Kidney (tissue), 14 donors: Measurements from ENCODE around the gene LDLRAD4. TPM values are rescaled to one million over a fixed set of nuclear protein-coding genes. Genes with fewer than 3 reads are reported as not detected.

Experiments
- DNase-seq, 5 donors: peaks; one replicate each; pipeline ENCODE4 v3.0.0-alpha.2; 2013 to 2020
- FAIRE-seq: peaks from 2 replicates; lab custom pipeline; 2012; peaks lifted over from hg19 to GRCh38; lab: Jason Lieb, UNC
- H3K27ac ChIP-seq, 2 donors: one replicate each; pipeline ENCODE4 v1.7.0; 2013; ENCODE audit warnings: low read depth in 2 of 2, low read length in 2 of 2, inconsistent platforms in 1 of 2
- H3K27me3 ChIP-seq: one replicate; pipeline ENCODE4 v1.7.1; 2013; ENCODE audit warnings: low read length, inconsistent platforms; ENCODE audit not compliant: control insufficient read depth, insufficient read depth
- H3K36me3 ChIP-seq, 3 donors: one replicate each; pipeline versions ENCODE4 v1.7.0 to v1.7.1; 2013; ENCODE audit warnings: low read length in 3 of 3, control low read depth in 1 of 3, inconsistent platforms in 1 of 3; ENCODE audit not compliant: insufficient read depth in 3 of 3, control insufficient read depth in 2 of 3
- H3K4me1 ChIP-seq, 3 donors: one replicate each; pipeline versions ENCODE4 v1.7.0 to v1.7.1; 2013; ENCODE audit warnings: low read length in 3 of 3, inconsistent platforms in 1 of 3, low read depth in 1 of 3; ENCODE audit not compliant: control insufficient read depth in 2 of 3, insufficient read depth in 2 of 3
- H3K4me3 ChIP-seq, 3 donors: one replicate each; pipeline versions ENCODE4 v1.7.0 to v1.8.1; 2013; ENCODE audit warnings: low read length in 3 of 3, control low read depth in 1 of 3, inconsistent platforms in 1 of 3
- H3K9ac ChIP-seq, 3 donors: one replicate each; pipeline versions ENCODE4 v1.7.0 to v1.7.1; 2013; ENCODE audit warnings: low read length in 3 of 3, control low read depth in 1 of 3, inconsistent platforms in 1 of 3
- H3K9me3 ChIP-seq, 3 donors: one replicate each; pipeline versions ENCODE4 v1.7.0 to v1.7.1; 2013; ENCODE audit warnings: low read length in 3 of 3, control low read depth in 1 of 3, inconsistent platforms in 1 of 3; ENCODE audit not compliant: control insufficient read depth in 2 of 3, insufficient read depth in 1 of 3
- intact Hi-C: fragments of 100-400 bp; cut with DNase I; formaldehyde crosslinking; loops from one replicate; pipeline ENCODE4 v1.11.1; 2022
- polyA plus RNA-seq: library from polyadenylated mRNA; stranded (reverse); fragments of 350-450 nt; fragmentation: Illumina TruSeq; extraction: RNeasy Lipid Tissue Mini Kit (QIAGEN cat#74804); gene quantifications from one replicate; pipeline ENCODE4 v1.2.3, GENCODE V29; 2014; ENCODE audit warnings: low read depth, low replicate concordance; ENCODE audit not compliant: insufficient read depth
- total RNA-seq: library from RNA; stranded (reverse); fragmentation: NEBNext Ultra II Directional; extraction: Animal tissue kit (Norgen Biotek cat#: 25700); gene quantifications from one replicate; pipeline ENCODE4 v1.2.1, GENCODE V29; 2021
- TF ChIP-seq, protein P1 (sequence below): IDR thresholded peaks from 3 replicates; pipeline ENCODE4 v1.5.1; 2012; ENCODE audit warnings: mild to moderate bottlenecking, moderate library complexity, borderline replicate concordance; ENCODE audit not compliant: insufficient read depth; ENCODE audit errors: extremely low read depth
- donor health status: control.
- donor health status: control.
- donor health status: control.
- donor health status: control.
- donor health status: control.
- donor health status: DM: yes; HTN: yes; CAD: no.
- donor health status: Normal renal cell carcinoma (clear cell type).

Gene LDLRAD4
- total and polyA plus RNA-seq, 2 donors from 2014 or later: 2.3 to 42.3 TPM

DNA sequence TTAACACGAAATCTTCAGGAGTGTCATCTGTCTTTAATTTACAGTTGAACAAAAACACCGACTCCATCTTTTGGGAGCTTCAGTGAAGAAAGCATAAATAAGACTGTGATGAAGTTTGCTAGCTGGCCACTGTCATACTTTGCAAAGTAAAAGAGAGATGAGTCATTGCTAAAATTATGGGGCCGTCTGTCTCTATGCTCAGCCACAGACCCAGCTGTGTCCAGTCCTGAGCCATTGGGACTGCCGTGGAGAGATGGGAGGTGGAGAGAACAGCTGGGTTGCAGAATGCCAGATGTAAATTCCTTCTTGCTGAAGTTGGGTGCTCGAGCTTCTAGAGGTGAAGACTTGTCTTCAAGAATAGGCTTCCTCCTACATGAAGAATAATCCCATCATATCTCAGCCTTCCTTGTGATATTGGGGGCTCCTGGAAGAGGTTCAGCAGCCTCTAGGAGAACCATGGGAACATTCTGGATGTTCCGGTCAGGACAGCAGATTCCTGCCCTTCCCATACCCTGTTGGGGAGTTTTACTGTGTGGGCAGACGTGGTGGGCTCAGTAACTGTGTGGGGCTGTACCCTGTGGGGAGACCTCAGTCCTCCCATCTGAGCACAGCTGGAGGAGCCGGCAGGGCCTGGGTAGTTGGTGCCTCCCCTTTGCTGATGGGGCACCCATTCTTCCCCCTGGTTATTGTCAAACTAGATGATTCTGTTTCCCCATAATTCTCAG is 71.1 kb downstream of the LDLRAD4 start:
- Histone ChIP-seq H3K4me3 (no peak overlapping the region), H3K9ac (no peak overlapping the region), H3K27me3 (no peaks in the 10 kb centered on the region), H3K9me3 (no peaks in the 10 kb centered on the region), H3K36me3 (no peaks in the 10 kb centered on the region), H3K4me1 (no peaks in the 10 kb centered on the region), H3K27ac (no peak overlapping the region)
- DNase-seq (peak in 1 of 5 donors; percentile 55), FAIRE-seq (no peak)
- TF ChIP-seq, protein P1, sequence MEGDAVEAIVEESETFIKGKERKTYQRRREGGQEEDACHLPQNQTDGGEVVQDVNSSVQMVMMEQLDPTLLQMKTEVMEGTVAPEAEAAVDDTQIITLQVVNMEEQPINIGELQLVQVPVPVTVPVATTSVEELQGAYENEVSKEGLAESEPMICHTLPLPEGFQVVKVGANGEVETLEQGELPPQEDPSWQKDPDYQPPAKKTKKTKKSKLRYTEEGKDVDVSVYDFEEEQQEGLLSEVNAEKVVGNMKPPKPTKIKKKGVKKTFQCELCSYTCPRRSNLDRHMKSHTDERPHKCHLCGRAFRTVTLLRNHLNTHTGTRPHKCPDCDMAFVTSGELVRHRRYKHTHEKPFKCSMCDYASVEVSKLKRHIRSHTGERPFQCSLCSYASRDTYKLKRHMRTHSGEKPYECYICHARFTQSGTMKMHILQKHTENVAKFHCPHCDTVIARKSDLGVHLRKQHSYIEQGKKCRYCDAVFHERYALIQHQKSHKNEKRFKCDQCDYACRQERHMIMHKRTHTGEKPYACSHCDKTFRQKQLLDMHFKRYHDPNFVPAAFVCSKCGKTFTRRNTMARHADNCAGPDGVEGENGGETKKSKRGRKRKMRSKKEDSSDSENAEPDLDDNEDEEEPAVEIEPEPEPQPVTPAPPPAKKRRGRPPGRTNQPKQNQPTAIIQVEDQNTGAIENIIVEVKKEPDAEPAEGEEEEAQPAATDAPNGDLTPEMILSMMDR: no peak
- intact Hi-C loops: no loop called here

DNA sequence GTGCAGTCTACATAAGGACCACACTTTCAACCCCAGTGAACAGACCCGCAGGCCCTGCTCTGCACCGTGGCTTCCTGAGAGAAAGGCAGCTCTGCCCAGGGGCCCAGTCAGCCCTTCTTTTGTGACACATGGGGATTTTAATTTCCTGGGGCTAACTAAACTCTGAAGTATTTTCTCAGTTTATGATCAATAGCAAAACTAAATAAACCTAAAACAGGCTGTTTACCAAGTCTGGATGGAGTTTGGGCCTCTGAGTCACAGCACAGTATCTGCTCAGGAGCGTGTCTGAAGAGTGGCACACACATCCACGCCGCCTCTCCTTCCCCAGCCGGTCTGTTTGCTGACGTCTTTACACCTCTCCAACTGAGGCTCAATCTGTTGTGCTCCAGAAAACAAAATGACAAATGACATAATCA is 72.3 kb downstream of the LDLRAD4 start:
- no peak overlapping the region for H3K27ac ChIP-seq
- DNase-seq (no peak), FAIRE-seq (no peak)

DNA sequence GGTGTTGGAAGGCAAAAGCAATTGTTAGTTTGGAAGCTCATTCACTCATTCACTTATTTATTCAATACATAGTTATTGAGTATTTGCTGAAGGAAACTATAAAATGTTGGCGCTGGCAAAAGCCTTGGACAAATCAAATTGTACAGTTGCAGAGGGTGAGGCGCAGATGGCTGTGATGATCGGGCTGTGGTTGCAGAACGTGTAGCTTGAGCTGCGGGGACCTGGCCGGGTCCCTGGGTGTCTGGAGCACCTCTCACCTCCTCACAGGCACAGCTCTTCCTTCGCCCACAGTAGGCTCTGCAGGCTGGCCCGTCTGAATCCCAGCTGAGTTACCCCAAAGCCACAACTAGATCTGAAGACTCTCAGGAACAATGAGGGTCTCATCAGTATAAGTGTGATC is 72.7 kb downstream of the LDLRAD4 start:
- Histone ChIP-seq H3K4me1 (no peaks in the 10 kb centered on the region), H3K27ac (no peak overlapping the region), H3K36me3 (no peaks in the 10 kb centered on the region), H3K9ac (no peak overlapping the region), H3K4me3 (no peak overlapping the region), H3K9me3 (no peaks in the 10 kb centered on the region), H3K27me3 (no peaks in the 10 kb centered on the region)
- no peak for DNase-seq
- TF ChIP-seq, protein P1: no peak
- no peak for FAIRE-seq
- intact Hi-C loops: no loop called here

More for the DNA sequence above, 72.3 kb downstream of the LDLRAD4 start:
- Histone ChIP-seq H3K27me3 (no peaks in the 10 kb centered on the region), H3K4me3 (no peak overlapping the region), H3K36me3 (no peaks in the 10 kb centered on the region), H3K9ac (no peak overlapping the region), H3K9me3 (no peaks in the 10 kb centered on the region), H3K4me1 (no peaks in the 10 kb centered on the region)
- TF ChIP-seq, protein P1: no peak
- intact Hi-C loops: no loop called here
